GM13976 (cell line): ENCODE measurements around the gene SYT1.

Experiments
- DNase-seq: peaks from one replicate; pipeline ENCODE4 v3.0.0; 2012; ENCODE audit warnings: low spot score
- CTCF ChIP-seq: IDR thresholded peaks from 2 replicates; pipeline ENCODE4 v1.5.1; 2012; ENCODE audit warnings: borderline replicate concordance, mild to moderate bottlenecking; ENCODE audit not compliant: insufficient read depth; ENCODE audit errors: extremely low read depth, missing control alignments, control extremely low read depth
- in situ Hi-C: fragments of 300-500 bp; cut with MboI; formaldehyde crosslinking; loops from one replicate; pipeline ENCODE4 v1.12.0; 2022; ENCODE audit warnings: low sequenced_read_pairs, mixed read lengths, inconsistent platforms; ENCODE audit not compliant: unreplicated experiment

The SYT1 gene

DNA sequence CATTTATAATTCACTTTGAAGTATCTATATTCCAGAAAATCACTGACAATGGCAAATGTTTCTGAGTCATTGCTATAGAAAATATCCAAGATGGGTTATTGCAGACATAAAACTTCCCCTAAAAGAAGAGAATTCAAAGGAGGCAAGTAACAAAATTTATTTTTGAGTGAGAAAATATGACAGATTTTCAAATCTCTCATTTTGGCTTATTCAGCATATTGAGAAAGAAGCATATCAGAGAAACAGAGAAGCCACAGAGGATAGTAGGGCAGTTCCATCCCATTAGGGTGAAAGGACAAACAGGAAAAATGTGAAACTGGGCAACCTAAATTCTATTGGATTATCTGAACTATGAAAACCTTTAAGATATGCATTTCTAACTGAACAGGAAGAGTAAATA lies 85.0 kb downstream of the SYT1 start:
- no peak for DNase-seq
- TF ChIP-seq CTCF = no peak
- in situ Hi-C loops = no loop called here

DNA sequence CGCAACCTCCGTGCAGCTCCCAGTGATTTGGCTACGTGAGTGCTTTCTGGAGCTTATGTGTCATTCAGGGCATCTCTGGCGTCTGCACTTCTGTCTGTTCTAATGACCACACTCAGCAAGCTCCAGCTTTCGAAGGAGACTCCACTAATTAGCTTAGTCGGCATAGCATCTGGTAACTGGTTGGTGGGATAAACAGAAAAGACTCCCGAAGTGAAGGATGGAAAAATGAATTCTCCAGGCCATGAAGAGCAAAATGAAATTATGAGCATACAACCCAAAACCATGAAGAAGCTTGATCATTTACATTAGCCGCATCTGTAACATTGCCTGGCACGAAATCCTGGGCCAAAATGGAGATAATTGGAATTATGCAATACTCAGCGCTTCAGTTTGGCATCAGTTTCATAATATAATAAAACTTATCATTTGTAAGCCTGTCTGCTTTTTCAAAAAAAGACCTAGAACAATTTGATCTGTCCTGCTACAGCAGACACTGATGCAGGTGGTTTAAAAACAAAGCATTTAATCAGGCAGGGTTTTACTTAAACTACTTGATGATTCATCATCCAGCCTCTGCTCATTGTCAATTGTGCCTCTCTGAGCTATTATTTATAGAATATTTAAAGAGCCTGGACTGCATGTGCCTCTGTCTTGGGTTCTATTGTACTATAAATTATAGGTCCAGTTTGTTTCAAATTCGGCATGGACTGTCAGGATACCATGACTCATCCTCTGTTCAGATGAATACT lies 87.4 kb downstream of the SYT1 start:
- DNase-seq = no peak
- no peak for TF ChIP-seq CTCF
- in situ Hi-C loops = no loop called here

- no peak for TF ChIP-seq CTCF
- DNase-seq = no peak
- in situ Hi-C loops = no loop called here
Measured at GRCh38 chr12:78952552-78952929, 88.0 kb downstream of the SYT1 start.

GRCh38 chr12:78958941-78959340 lies 94.4 kb downstream of the SYT1 start:
- in situ Hi-C loops = no loop called here
- no peak for TF ChIP-seq CTCF
- DNase-seq = no peak

GRCh38 chr12:78959556-78959955 lies 95.0 kb downstream of the SYT1 start:
- in situ Hi-C loops = no loop called here
- DNase-seq = no peak
- no peak for TF ChIP-seq CTCF

DNA sequence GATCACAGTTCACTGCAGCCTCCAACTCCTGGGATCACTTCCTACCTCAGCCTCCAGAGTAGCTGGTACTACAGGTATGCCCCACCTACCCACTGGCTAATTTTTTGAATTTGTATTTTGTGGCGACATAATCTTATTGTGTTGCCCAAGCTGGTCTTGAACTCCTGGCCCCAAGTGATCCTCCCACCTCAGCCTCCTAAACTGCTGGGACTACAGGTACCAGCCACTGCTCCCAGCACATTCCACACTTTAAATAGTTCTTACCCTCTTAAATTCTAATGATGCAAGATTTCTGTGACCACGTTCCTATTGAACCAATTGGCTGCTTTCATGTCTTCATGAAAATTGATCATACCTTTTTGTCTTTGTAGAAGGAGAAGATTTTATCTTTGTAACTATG lies 96.6 kb downstream of the SYT1 start:
- DNase-seq = no peak
- in situ Hi-C loops = no loop called here
- TF ChIP-seq CTCF = no peak
